ENCODE data around the gene RAB36.

Gene RAB36

GRCh38 chr22:23144932-23145877 lies at the start of gene RAB36:
Gene RAB36, plus strand, starts transcription at chr22:23145477. Its CDS starts 1,140 bp downstream, at chr22:23146617.
- DNase-seq (ENCODE audit: low read depth), result peak; percentile 98

GRCh38 chr22:23095733-23096342 lies 49.4 kb upstream of the RAB36 start:
- no peak for DNase-seq (ENCODE audit: low read depth)

- no peak for DNase-seq (ENCODE audit: low read depth)
These were observed 47.7 kb upstream of the RAB36 start for GRCh38 chr22:23097412-23098229.

GRCh38 chr22:23098230-23098705 lies 47.0 kb upstream of the RAB36 start:
- no peak for DNase-seq (ENCODE audit: low read depth)

GRCh38 chr22:23098718-23099530 lies 46.4 kb upstream of the RAB36 start:
- no peak for DNase-seq (ENCODE audit: low read depth)

GRCh38 chr22:23099531-23099804 lies 45.8 kb upstream of the RAB36 start:
- no peak for DNase-seq (ENCODE audit: low read depth)

- no peak for DNase-seq (ENCODE audit: low read depth)
These were observed 45.0 kb upstream of the RAB36 start for GRCh38 chr22:23100124-23100801.

- no peak for DNase-seq (ENCODE audit: low read depth)
These were observed 43.8 kb upstream of the RAB36 start for GRCh38 chr22:23101524-23101923.

GRCh38 chr22:23102002-23102655 lies 43.1 kb upstream of the RAB36 start:
- DNase-seq (ENCODE audit: low read depth), result no peak

- no peak for DNase-seq (ENCODE audit: low read depth)
These were observed 42.5 kb upstream of the RAB36 start for GRCh38 chr22:23102776-23103175.

GRCh38 chr22:23103199-23103954 lies 41.9 kb upstream of the RAB36 start:
- no peak for DNase-seq (ENCODE audit: low read depth)

- no peak for DNase-seq (ENCODE audit: low read depth)
These were observed 40.9 kb upstream of the RAB36 start for GRCh38 chr22:23104187-23104971.

- no peak for DNase-seq (ENCODE audit: low read depth)
These were observed 40.0 kb upstream of the RAB36 start for GRCh38 chr22:23105304-23105703.

GRCh38 chr22:23105919-23106318 lies 39.4 kb upstream of the RAB36 start:
- DNase-seq (ENCODE audit: low read depth), result no peak

GRCh38 chr22:23106344-23106743 lies 38.9 kb upstream of the RAB36 start:
- no peak for DNase-seq (ENCODE audit: low read depth)

GRCh38 chr22:23106906-23107367 lies 38.3 kb upstream of the RAB36 start:
- no peak for DNase-seq (ENCODE audit: low read depth)

GRCh38 chr22:23107487-23108248 lies 37.6 kb upstream of the RAB36 start:
- DNase-seq (ENCODE audit: low read depth), result no peak
